K562 (cell line): ENCODE results near the gene LAPTM5. TPM values are rescaled to one million over a fixed set of nuclear protein-coding genes. Genes with fewer than 3 reads are reported as not detected.

Source experiments
- ARHGAP35 ChIP-seq: fragments of 450-650 bp; IDR thresholded peaks from 2 replicates; pipeline ENCODE4 v1.6.1; 2018; ENCODE audit not compliant: partially characterized antibody
- CSDE1 ChIP-seq, 2 experiments: fragments of 450-650 bp; IDR thresholded peaks; 2 replicates each; pipeline ENCODE4 v1.6.1; 2016; ENCODE audit warnings: mild to moderate bottlenecking in 1 of 2
- EZH2 ChIP-seq: IDR thresholded peaks from 2 replicates; pipeline ENCODE4 v1.6.1; 2012; ENCODE audit warnings: low read depth, mild to moderate bottlenecking, inconsistent platforms, low read length, borderline replicate concordance
- FOXM1 ChIP-seq, 2 experiments: fragments of 450-650 bp in 1 of 2; sonication (generic) in 1 of 2; formaldehyde crosslinking in 1 of 2; IDR thresholded peaks; 2 replicates each; pipeline versions ENCODE4 v1.6.1 to v1.9.0; 2017 to 2022; ENCODE audit warnings: low read depth in 2 of 2, mild to moderate bottlenecking in 2 of 2, missing genetic modification reagents in 1 of 2, moderate library complexity in 1 of 2
- KDM4B ChIP-seq, 2 experiments: fragments of 450-650 bp in 1 of 2; sonication (generic) in 1 of 2; IDR thresholded peaks; 2 replicates each; pipeline ENCODE4 v1.6.1; 2016 to 2017; ENCODE audit warnings: borderline replicate concordance in 2 of 2, antibody characterized with exemption in 1 of 2, low read depth in 1 of 2, mild to moderate bottlenecking in 1 of 2
- MBD2 ChIP-seq: sonication (generic); IDR thresholded peaks from 2 replicates; pipeline ENCODE4 v1.6.1; 2016; ENCODE audit warnings: low read depth, borderline replicate concordance
- MED1 ChIP-seq: sonication (generic); formaldehyde crosslinking; IDR thresholded peaks from 2 replicates; pipeline ENCODE4 v1.8.1; 2023; ENCODE audit warnings: missing genetic modification reagents, borderline replicate concordance
- PTTG1 ChIP-seq: fragments of 450-650 bp; IDR thresholded peaks from 2 replicates; pipeline ENCODE4 v1.6.1; 2016; ENCODE audit warnings: low read depth, mild to moderate bottlenecking, missing genetic modification characterization, missing compliant biosample characterization
- TCF7L2 ChIP-seq: fragments of 150-350 bp; IDR thresholded peaks from 2 replicates; pipeline ENCODE4 v1.6.1; 2016; ENCODE audit warnings: low read depth, mild to moderate bottlenecking, low read length, moderate library complexity
- WHSC1 ChIP-seq: IDR thresholded peaks from one replicate; pipeline ENCODE4 v1.6.1; 2012; ENCODE audit warnings: low read length, control low read depth, inconsistent platforms
- XRCC3 ChIP-seq: fragments of 450-650 bp; IDR thresholded peaks from 2 replicates; pipeline ENCODE4 v1.6.1; 2017; ENCODE audit warnings: mild to moderate bottlenecking, moderate library complexity
- ZC3H8 ChIP-seq: fragments of 450-650 bp; IDR thresholded peaks from 2 replicates; pipeline ENCODE4 v1.6.1; 2017
- ZFPM2 ChIP-seq: fragments of 250-450 bp; sonication (Bioruptor Pico); IDR thresholded peaks from 2 replicates; pipeline ENCODE4 v1.5.1; 2022; ENCODE audit warnings: mild to moderate bottlenecking
- ZFX ChIP-seq: sonication (generic); formaldehyde crosslinking; IDR thresholded peaks from 2 replicates; pipeline ENCODE4 v1.8.0; 2022; ENCODE audit warnings: mild to moderate bottlenecking, missing genetic modification reagents, moderate library complexity
- ZNF444 ChIP-seq: fragments of 250-450 bp; sonication (Bioruptor Pico); IDR thresholded peaks from 2 replicates; pipeline ENCODE4 v1.4.0; 2020; ENCODE audit warnings: mild to moderate bottlenecking, moderate library complexity
- polyA plus RNA-seq, 8 experiments: library from polyadenylated mRNA; depleted of rRNA in 4 of 8; stranded (reverse) in 5 of 8; unstranded in 3 of 8; fragments of >200 nt; fragmentation: Nextera tagmentation in 2 of 8; fragmentation: Illumina TruSeq in 1 of 8; extraction: Ambion mirVana in 2 of 8; extraction: Trizol in 1 of 8; gene quantifications; 2 replicates each; pipeline versions ENCODE4 v1.2.1 to v1.2.3, GENCODE V29; 2011 to 2014; ENCODE audit warnings: inconsistent platforms in 1 of 8, missing spikeins in 1 of 8
- total RNA-seq, 7 experiments: library from RNA; depleted of rRNA in 6 of 7; stranded (reverse); fragments of >200 nt in 6 of 7; fragmentation: Illumina TruSeq in 2 of 7; extraction: Trizol in 2 of 7; gene quantifications; 2 replicates each; pipeline versions ENCODE4 v1.2.1 to v1.2.3, GENCODE V29; 2011 to 2021; ENCODE audit warnings: low replicate concordance in 1 of 7
- TF ChIP-seq, protein P1 (sequence below): fragments of 250-450 bp; sonication (Bioruptor Pico); IDR thresholded peaks from 2 replicates; pipeline ENCODE4 v1.4.0; 2020
- TF ChIP-seq, protein P2 (sequence below), 2 experiments: fragments of 450-650 bp in 1 of 2; sonication (generic) in 1 of 2; formaldehyde crosslinking; conservative IDR thresholded peaks; 2 replicates each; pipeline versions ENCODE4 v1.4.0 to v1.8.1; 2020 to 2022; ENCODE audit warnings: mild to moderate bottlenecking in 1 of 2, missing genetic modification reagents in 1 of 2
- TF ChIP-seq, protein P3 (sequence below): sonication (generic); formaldehyde crosslinking; IDR thresholded peaks from 2 replicates; pipeline ENCODE4 v1.8.0; 2022; ENCODE audit warnings: mild to moderate bottlenecking, missing genetic modification reagents

The LAPTM5 gene
- total and polyA plus RNA-seq, 9 of the 15 experiments (the other 6 are each of a cell fraction or from before 2014, with no cell fraction given): 2.4 to 47.3 (median 20.3) TPM

DNA sequence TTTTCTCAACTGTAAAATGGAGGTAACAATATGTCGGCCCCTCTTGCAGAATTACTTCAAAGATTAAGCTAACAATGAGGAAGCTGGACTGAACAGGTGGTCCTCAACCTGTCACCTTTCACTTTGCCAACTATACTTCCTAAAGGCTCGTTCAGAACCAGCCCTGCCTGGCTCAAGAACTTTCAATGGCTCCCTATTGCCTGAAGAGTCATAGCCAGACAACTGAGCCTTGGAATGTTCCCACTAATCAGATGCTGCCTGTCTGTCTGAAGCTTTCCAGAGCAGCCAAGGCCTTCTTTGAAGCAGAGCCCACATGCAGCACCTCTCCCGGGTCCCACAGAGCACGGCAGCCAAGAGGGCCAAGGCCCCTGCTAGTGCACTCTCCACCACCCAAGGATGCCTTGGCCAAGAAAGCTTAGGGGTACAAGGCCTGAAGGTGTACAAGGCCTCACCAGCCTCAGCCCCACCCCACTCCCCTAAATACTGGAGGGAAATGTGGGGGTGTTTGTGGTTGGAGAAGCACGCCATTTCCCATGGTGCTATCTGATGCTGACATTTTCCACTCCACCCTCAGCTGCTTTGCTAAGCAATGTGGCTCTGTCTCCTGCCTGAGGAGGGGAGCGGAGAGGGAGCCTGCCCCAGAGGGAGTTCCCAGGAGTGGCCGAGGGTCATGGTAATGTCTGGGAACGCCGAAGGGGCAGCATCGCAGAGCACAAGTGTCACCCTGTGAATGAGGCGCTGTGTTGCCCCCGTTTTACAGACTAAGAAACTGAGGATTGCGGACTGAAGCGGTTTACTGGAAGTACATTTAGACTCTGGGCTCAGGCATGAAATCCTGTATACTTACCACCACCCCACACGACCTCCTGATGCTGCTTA, 8.2 kb upstream of the LAPTM5 start (continued):
- TF ChIP-seq, protein P1, sequence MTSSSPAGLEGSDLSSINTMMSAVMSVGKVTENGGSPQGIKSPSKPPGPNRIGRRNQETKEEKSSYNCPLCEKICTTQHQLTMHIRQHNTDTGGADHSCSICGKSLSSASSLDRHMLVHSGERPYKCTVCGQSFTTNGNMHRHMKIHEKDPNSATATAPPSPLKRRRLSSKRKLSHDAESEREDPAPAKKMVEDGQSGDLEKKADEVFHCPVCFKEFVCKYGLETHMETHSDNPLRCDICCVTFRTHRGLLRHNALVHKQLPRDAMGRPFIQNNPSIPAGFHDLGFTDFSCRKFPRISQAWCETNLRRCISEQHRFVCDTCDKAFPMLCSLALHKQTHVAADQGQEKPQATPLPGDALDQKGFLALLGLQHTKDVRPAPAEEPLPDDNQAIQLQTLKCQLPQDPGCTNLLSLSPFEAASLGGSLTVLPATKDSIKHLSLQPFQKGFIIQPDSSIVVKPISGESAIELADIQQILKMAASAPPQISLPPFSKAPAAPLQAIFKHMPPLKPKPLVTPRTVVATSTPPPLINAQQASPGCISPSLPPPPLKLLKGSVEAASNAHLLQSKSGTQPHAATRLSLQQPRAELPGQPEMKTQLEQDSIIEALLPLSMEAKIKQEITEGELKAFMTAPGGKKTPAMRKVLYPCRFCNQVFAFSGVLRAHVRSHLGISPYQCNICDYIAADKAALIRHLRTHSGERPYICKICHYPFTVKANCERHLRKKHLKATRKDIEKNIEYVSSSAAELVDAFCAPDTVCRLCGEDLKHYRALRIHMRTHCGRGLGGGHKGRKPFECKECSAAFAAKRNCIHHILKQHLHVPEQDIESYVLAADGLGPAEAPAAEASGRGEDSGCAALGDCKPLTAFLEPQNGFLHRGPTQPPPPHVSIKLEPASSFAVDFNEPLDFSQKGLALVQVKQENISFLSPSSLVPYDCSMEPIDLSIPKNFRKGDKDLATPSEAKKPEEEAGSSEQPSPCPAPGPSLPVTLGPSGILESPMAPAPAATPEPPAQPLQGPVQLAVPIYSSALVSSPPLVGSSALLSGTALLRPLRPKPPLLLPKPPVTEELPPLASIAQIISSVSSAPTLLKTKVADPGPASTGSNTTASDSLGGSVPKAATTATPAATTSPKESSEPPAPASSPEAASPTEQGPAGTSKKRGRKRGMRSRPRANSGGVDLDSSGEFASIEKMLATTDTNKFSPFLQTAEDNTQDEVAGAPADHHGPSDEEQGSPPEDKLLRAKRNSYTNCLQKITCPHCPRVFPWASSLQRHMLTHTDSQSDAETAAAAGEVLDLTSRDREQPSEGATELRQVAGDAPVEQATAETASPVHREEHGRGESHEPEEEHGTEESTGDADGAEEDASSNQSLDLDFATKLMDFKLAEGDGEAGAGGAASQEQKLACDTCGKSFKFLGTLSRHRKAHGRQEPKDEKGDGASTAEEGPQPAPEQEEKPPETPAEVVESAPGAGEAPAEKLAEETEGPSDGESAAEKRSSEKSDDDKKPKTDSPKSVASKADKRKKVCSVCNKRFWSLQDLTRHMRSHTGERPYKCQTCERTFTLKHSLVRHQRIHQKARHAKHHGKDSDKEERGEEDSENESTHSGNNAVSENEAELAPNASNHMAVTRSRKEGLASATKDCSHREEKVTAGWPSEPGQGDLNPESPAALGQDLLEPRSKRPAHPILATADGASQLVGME (CRISPR knock-in tag): peak; percentile 86
- TF ChIP-seq XRCC3: no peak
- TF ChIP-seq KDM4B (IDR thresholded peaks at IDR 0.05; ENCODE audit: borderline replicate concordance in 2 of 2, low read depth in 1 of 2): no peak
- no peak for TF ChIP-seq ARHGAP35
- TF ChIP-seq MBD2: no peak
- TF ChIP-seq FOXM1 (IDR thresholded peaks at IDR 0.05; ENCODE audit: low read depth): no peak
- TF ChIP-seq FOXM1 (CRISPR knock-in tag; IDR thresholded peaks at IDR 0.05; ENCODE audit: low read depth): no peak
- TF ChIP-seq, protein P2, sequence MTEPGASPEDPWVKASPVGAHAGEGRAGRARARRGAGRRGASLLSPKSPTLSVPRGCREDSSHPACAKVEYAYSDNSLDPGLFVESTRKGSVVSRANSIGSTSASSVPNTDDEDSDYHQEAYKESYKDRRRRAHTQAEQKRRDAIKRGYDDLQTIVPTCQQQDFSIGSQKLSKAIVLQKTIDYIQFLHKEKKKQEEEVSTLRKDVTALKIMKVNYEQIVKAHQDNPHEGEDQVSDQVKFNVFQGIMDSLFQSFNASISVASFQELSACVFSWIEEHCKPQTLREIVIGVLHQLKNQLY (CRISPR knock-in tag; conservative IDR thresholded peaks at IDR 0.05): no peak
- TF ChIP-seq ZC3H8: no peak
- no peak for TF ChIP-seq MED1 (CRISPR knock-in tag)
- TF ChIP-seq CSDE1 (IDR thresholded peaks at IDR 0.05): no peak
- TF ChIP-seq ZFPM2 (CRISPR knock-in tag): no peak
- TF ChIP-seq ZNF444 (CRISPR knock-in tag): peak; percentile 29; the same call in 1 of the 2 replicates
- no peak for TF ChIP-seq WHSC1
- TF ChIP-seq, protein P3, sequence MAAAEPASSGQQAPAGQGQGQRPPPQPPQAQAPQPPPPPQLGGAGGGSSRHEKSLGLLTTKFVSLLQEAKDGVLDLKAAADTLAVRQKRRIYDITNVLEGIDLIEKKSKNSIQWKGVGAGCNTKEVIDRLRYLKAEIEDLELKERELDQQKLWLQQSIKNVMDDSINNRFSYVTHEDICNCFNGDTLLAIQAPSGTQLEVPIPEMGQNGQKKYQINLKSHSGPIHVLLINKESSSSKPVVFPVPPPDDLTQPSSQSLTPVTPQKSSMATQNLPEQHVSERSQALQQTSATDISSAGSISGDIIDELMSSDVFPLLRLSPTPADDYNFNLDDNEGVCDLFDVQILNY (CRISPR knock-in tag): 0 out of 2 replicates have a peak, but pooled peaks have one; percentile 44
- TF ChIP-seq EZH2: no peak
- no peak for TF ChIP-seq TCF7L2
- TF ChIP-seq PTTG1: no peak
- TF ChIP-seq ZFX (CRISPR knock-in tag): peak; percentile 2
